ENCODE results near the gene YBX2. TPM values are rescaled to one million over a fixed set of nuclear protein-coding genes. Genes with fewer than 3 reads are reported as not detected.

YBX2 gene
- polyA plus RNA-seq, 1 experiment, result 0.11 TPM

DNA sequence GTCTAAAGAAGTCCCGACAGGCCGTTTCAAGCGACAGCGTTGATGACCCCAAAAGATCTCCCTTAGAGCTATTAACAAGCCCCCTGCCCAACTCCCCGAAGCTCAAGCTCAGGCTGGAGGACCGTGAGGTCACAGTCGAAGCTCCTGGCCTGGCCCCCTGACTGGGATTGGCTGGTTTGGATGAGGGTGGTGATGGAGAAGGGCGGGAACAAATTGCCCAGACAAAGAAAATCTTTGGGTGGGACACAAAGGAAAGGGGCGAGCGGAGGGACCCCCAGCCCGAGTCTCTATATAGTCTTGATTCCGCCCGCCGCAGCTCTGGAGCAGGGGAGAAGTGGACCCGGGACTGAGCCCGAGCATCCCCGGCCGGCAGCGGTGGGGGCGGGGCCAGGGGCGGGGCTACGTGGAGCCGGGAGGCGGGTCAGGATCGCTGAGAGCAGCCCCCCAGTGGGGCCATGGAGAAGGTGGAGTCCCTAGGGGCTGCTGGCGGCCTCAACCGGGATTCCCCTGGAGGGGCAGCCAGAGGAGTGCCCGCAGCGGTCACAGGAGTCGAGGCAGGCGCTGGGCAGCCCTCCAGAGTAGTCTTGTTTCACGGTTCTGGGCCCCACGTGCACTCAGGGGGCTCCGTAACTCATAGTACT lies 35.7 kb upstream of the YBX2 start:
- ChIA-PET CTCF (interaction anchor here (0.5 to 1.5 kb wide), 8 partner anchors 10 to 109 kb away, joined by 3 to 6 read pairs (median 4); no protein-coding TSS in a partner anchor), POLR2A (interaction anchor here (0.6 to 1.2 kb wide), 3 partner anchors 16 to 231 kb away, joined by 3 read pairs; no protein-coding TSS in a partner anchor)
- Histone ChIP-seq H3K4me3 (ENCODE audit: low read depth, low read length) (peak overlapping the region; percentile 64), H3K27me3 (ENCODE audit: control insufficient read depth, insufficient read depth, low read length) (no peaks in the 10 kb centered on the region; the same call in 1 of the 2 replicates), H3K36me3 (ENCODE audit: control insufficient read depth, insufficient read depth, low read length) (peaks cover 5% of the 10 kb centered on the region)
- TF ChIP-seq CTCF (IDR thresholded peaks at IDR 0.05; ENCODE audit: insufficient read depth, low read depth, low read length), result no peak
- no peak for DNase-seq (ENCODE audit: low read depth)

DNA sequence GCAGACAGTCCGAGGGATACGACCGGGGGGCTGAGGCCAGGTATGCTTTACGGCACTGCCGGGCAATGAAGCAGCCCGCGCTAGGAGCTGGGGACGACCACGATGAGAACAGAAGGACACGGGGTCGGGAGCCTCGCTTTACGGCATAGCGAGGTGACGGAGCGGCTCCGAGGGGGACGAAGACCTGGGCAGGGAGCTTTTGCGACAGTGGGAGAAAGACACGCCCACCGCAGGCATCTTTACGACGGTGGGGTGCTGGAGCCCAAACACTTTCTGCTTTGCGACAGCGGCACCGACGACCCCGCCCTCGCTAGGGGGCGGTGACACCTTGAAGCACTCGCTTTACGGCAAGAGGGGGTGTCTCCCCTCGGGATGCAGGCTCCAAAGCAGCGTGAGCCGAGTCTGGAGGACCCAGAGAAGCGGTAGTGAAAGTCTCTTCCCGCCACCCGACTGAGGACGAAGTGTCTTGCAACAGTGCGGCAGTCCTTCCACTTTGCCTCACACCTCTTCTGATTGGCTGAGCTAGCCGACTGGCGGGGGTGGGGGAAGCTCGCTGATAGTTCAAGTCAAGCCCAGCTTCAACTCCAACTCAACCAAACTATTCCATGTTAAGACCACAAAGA lies 35.0 kb upstream of the YBX2 start:
- ChIA-PET CTCF (interaction anchor here (0.6 to 1.5 kb wide), 8 partner anchors 10 to 292 kb away, joined by 3 to 6 read pairs (median 4); no protein-coding TSS in a partner anchor), POLR2A (interaction anchor here (0.6 to 1.2 kb wide), 5 partner anchors 16 to 231 kb away, joined by 3 to 22 read pairs (median 3); partner anchors contain the start of gene TMEM256)
- TF ChIP-seq CTCF (IDR thresholded peaks at IDR 0.05; ENCODE audit: insufficient read depth, low read depth, low read length), result no peak
- DNase-seq (ENCODE audit: low read depth), result peak; percentile 95
- H3K36me3 ChIP-seq (ENCODE audit: control insufficient read depth, insufficient read depth, low read length), result peaks cover 9% of the 10 kb centered on the region
- peak overlapping the region; percentile 64 for H3K4me3 ChIP-seq (ENCODE audit: low read depth, low read length)
- no peaks in the 10 kb centered on the region; the same call in 1 of the 2 replicates for H3K27me3 ChIP-seq (ENCODE audit: control insufficient read depth, insufficient read depth, low read length)

GRCh38 chr17:7328840-7329373 lies 34.5 kb upstream of the YBX2 start, which contains the start of gene NEURL4:
NEURL4 (minus strand) TSS chr17:7329335; CDS start chr17:7329312, 23 bp downstream.
- no peak for DNase-seq (ENCODE audit: low read depth)
- H3K4me3 ChIP-seq (ENCODE audit: low read depth, low read length), result peak within 1 kb of the TSS; percentile 64
- peak; percentile 29; the same call in 1 of the 2 replicates for TF ChIP-seq CTCF (IDR thresholded peaks at IDR 0.05; ENCODE audit: insufficient read depth, low read depth, low read length)
- peaks cover 15% of the 10 kb centered on the region for H3K36me3 ChIP-seq (ENCODE audit: control insufficient read depth, insufficient read depth, low read length)
- H3K27me3 ChIP-seq (ENCODE audit: control insufficient read depth, insufficient read depth, low read length), result no peaks in the 10 kb centered on the region; the same call in 1 of the 2 replicates
- ChIA-PET POLR2A (interaction anchor here (0.9 to 1.2 kb wide), 3 partner anchors 15 to 232 kb away, joined by 3 to 7 read pairs (median 3); partner anchors contain the start of gene TMEM256), CTCF (interaction anchor here (0.9 to 1.5 kb wide), 6 partner anchors 9 to 108 kb away, joined by 3 to 6 read pairs (median 4); no protein-coding TSS in a partner anchor)

- no peak for DNase-seq (ENCODE audit: low read depth)
- POLR2A ChIA-PET, result no interaction called here
- no peak overlapping the region; the same call in 1 of the 2 replicates for H3K4me3 ChIP-seq (ENCODE audit: low read depth, low read length)
- no peaks in the 10 kb centered on the region for H3K27me3 ChIP-seq (ENCODE audit: control insufficient read depth, insufficient read depth, low read length)
- CTCF ChIA-PET, result no interaction called here
- no peak for TF ChIP-seq CTCF (IDR thresholded peaks at IDR 0.05; ENCODE audit: insufficient read depth, low read depth, low read length)
- peaks cover 23% of the 10 kb centered on the region for H3K36me3 ChIP-seq (ENCODE audit: control insufficient read depth, insufficient read depth, low read length)
These were observed 33.6 kb upstream of the YBX2 start for GRCh38 chr17:7328009-7328408.

DNA sequence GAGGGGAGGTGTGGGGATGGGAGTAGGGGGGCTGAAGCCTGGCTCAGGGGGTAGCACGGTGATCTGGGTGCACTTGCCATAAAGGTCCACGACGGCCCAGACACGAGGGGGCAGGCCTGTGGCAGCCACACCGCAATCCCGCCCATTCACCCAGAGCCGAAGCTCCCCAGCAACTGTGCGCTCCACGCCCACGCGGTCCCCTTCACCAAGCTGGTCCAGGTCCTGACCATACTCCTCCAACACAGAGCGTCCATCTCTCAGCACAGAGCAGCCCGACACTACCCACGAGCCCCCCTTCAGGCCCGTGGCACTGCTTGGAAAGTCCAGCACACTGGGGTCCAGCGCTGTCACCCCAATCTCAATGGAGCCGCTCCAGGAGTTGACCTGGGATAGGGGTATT lies 33.1 kb upstream of the YBX2 start:
- no peak for TF ChIP-seq CTCF (IDR thresholded peaks at IDR 0.05; ENCODE audit: insufficient read depth, low read depth, low read length)
- H3K27me3 ChIP-seq (ENCODE audit: control insufficient read depth, insufficient read depth, low read length), result no peaks in the 10 kb centered on the region
- DNase-seq (ENCODE audit: low read depth), result no peak
- peaks cover 26% of the 10 kb centered on the region for H3K36me3 ChIP-seq (ENCODE audit: control insufficient read depth, insufficient read depth, low read length)
- H3K4me3 ChIP-seq (ENCODE audit: low read depth, low read length), result no peak overlapping the region
- CTCF ChIA-PET, result interaction anchor here (0.6 to 5.0 kb wide), 2 partner anchors 14 to 281 kb away, joined by 3 to 22 read pairs; no protein-coding TSS in a partner anchor
- POLR2A ChIA-PET, result no interaction called here
